Measurements from ENCODE around the gene SLC25A33.

Gene SLC25A33

DNA sequence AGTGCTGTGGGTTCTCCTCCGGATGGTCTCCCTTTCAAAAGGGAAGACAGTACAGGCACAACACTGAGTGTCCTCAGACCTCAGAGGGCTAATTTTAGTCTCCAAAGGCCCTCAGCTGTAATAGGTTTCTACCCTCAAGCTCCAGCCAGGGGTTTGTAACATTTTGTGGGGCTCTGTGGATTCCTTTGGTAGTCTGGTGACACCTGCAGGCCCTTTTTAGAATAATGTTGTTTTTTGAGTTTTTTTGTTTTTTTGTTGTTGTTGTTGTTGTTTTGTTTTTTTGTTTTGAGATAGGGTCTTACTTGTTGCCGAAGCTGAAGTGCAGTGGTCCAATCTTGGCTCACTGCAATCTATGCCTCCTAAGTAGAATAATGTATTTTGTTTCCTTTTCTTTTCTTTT lies 34.5 kb downstream of the SLC25A33 start:
- DNase-seq (ENCODE audit: low spot score) = no peak
- H3K27ac ChIP-seq = no peak overlapping the region
- H3K4me3 ChIP-seq = no peak overlapping the region
- TF ChIP-seq, protein P1, sequence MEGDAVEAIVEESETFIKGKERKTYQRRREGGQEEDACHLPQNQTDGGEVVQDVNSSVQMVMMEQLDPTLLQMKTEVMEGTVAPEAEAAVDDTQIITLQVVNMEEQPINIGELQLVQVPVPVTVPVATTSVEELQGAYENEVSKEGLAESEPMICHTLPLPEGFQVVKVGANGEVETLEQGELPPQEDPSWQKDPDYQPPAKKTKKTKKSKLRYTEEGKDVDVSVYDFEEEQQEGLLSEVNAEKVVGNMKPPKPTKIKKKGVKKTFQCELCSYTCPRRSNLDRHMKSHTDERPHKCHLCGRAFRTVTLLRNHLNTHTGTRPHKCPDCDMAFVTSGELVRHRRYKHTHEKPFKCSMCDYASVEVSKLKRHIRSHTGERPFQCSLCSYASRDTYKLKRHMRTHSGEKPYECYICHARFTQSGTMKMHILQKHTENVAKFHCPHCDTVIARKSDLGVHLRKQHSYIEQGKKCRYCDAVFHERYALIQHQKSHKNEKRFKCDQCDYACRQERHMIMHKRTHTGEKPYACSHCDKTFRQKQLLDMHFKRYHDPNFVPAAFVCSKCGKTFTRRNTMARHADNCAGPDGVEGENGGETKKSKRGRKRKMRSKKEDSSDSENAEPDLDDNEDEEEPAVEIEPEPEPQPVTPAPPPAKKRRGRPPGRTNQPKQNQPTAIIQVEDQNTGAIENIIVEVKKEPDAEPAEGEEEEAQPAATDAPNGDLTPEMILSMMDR (IDR thresholded peaks at IDR 0.05) = no peak

DNA sequence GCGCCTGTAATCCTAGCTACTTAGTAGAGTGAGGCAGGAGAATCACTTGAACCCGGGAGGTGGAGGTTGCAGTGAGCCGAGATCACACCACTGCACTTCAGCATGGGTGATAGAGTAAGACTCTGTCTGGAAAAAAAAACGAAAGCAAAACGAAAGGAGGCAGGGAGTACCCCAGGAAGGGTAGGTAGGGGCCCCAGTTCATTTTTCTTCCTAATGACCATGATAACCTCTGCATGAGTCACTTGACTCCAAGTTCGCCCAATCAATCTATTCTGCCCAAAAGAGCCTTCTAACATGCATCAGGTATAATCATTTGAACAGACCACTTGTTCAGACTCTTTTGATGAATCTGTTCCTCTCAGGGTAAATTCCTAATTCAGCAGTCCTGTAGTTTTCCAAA lies 36.2 kb downstream of the SLC25A33 start:
- TF ChIP-seq, protein P1 (IDR thresholded peaks at IDR 0.05) = no peak
- no peak for DNase-seq (ENCODE audit: low spot score)
- Histone ChIP-seq H3K4me3 (no peak overlapping the region), H3K27ac (no peak overlapping the region)

DNA sequence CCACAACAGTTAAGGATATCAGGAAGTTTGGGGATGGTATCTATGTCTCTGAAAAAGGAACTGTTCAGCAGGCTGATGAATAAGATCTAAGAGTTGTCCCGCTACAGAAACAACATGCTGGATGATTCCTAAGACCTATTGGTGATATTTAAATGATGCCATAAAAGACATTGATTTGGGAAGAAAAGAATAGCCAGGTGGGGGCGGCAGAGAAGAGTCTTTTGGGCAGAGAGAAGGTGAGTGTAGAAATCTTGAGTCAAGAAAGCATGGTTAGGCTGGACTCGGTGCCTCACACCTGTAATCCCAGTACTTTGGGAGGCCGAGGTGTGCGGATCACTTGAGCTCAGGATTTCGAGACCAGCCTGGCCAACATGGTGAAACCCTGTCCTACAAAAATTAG lies 37.6 kb downstream of the SLC25A33 start:
- TF ChIP-seq, protein P1 (IDR thresholded peaks at IDR 0.05) = no peak
- no peak overlapping the region for H3K4me3 ChIP-seq
- no peak for DNase-seq (ENCODE audit: low spot score)
- no peak overlapping the region for H3K27ac ChIP-seq

DNA sequence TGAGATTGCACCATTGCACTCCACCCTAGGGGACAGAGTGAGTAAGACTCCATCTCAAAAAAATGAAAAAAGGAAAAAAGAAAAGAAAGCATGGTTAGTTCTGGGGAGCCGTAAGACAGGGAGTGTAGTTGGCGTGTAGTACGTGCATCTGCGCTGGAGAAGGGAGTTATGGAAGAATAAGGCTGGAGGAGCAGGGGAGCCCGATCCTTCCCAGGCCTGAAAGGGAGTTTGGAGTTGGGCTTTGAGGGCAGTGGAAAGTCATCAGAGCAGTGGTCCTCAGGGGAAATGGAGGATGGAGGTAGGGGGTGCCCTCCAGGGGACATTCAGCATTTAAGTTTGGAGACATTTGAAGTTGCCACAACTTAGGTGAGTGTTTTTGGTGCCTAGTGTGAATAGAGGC lies 38.2 kb downstream of the SLC25A33 start:
- TF ChIP-seq, protein P1 (IDR thresholded peaks at IDR 0.05) = no peak
- no peak overlapping the region for H3K4me3 ChIP-seq
- DNase-seq (ENCODE audit: low spot score) = no peak
- no peak overlapping the region for H3K27ac ChIP-seq

DNA sequence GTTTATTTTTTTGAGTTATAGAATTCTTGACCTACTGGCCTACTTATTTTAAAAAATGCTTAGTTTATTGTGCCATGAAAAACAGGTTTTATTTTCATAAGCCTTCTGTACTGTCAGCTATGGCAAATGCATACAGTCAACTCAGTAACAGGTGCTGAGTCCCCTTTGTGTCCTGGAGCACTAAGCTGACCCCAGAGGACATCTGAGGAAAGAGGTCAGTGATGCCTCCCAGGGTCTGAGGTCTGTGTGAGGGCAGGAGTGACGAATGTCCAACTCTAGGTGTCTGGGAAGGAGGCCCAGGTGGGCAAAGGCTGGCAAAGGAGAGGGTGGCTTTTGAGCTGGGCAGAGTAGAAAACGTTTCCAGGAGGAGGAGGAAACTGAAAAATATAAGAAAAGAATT lies 41.7 kb downstream of the SLC25A33 start:
- TF ChIP-seq, protein P1 (IDR thresholded peaks at IDR 0.05) = no peak
- no peak overlapping the region for H3K27ac ChIP-seq
- no peak for DNase-seq (ENCODE audit: low spot score)
- no peak overlapping the region for H3K4me3 ChIP-seq

DNA sequence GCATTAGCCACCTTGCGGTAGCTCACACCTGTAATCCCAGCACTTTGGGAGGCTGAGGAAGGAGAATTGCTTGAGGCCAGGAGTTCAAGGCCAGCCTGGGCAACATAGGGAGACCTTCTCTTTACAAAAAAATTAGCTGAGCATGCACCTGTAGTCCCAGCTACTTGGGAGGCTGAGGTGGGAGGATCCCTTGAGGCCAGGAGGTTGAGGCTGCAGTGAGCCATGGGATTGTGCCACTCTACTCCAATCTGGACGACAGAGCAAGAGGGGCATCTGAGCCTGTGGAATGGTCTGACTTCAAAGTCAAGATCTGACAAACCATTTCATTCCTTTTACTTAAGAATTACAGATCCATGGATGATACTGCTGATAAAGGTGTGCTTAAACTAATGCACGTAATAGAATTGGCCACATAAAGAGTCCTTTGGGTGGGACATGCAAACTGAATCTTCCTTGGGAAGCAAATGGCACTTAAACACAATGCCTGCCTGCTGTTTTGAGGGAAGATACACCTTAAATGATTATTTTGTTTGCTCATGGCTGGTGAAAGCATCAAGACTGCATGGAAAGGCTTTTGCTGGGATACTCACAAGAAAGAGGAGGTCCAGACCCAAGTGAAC lies 47.0 kb downstream of the SLC25A33 start:
- TF ChIP-seq, protein P1 (IDR thresholded peaks at IDR 0.05) = no peak
- no peak for DNase-seq (ENCODE audit: low spot score)
- Histone ChIP-seq H3K4me3 (no peak overlapping the region), H3K27ac (no peak overlapping the region)

DNA sequence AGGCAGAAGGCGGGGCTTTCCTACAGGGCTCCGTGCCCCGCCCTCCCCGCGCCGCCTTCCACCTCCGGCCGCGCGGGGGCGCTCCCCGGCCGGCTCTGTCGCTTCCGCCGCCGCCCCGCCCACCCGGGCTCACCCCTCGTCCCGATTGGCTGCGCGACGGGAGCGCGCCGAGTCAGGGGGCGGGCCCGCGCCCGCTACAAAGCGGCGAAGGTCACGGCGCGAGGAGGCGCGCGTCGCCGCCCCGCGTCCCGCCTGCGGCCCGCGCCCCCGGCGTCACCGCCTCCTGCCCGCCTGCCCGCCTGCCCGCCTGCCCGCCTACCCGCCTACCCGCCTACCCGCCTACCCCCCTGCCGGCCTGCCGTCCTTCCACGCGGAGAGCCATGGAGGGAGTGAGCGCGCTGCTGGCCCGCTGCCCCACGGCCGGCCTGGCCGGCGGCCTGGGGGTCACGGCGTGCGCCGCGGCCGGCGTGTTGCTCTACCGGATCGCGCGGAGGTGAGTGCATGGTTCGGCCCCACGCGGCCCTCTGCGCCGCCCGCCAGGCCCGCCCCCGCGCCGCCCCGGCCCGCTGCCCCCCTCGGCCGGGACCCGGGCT lies 49.4 kb downstream of the SLC25A33 start, which contains the start of gene TMEM201:
TMEM201 (plus strand) TSS at position 361 of the 593 bp plus-strand sequence; CDS start at position 381, 20 bp downstream.
- Histone ChIP-seq H3K27ac (peak within 1 kb of the TSS; percentile 21 to 90), H3K4me3 (peak within 1 kb of the TSS; percentile 95)
- peak; percentile 91 for DNase-seq (ENCODE audit: low spot score)
- TF ChIP-seq, protein P1 (IDR thresholded peaks at IDR 0.05) = peak; percentile 89
